NCI-H748 treated with DMSO at 0.1 percent for 48 hours (cell line): ENCODE results near the gene GRID2.

Experiments
- DNase-seq: peaks from one replicate; lab custom pipeline; 2025; lab: John Stamatoyannopoulos, UW

Gene GRID2

GRCh38 chr4:92714640-92715039, 410.9 kb downstream of the GRID2 start:
- DNase-seq, result no peak

- DNase-seq, result no peak
These were observed 429.5 kb downstream of the GRID2 start for GRCh38 chr4:92733231-92733630.

- DNase-seq, result no peak
These were observed 431.4 kb downstream of the GRID2 start for GRCh38 chr4:92735025-92735665.

GRCh38 chr4:92760433-92760832, 456.7 kb downstream of the GRID2 start:
- no peak for DNase-seq

GRCh38 chr4:92776080-92776479, 472.3 kb downstream of the GRID2 start:
- no peak for DNase-seq

GRCh38 chr4:92789741-92790140, 486.0 kb downstream of the GRID2 start:
- DNase-seq, result no peak

- DNase-seq, result no peak
These were observed 488.2 kb downstream of the GRID2 start for GRCh38 chr4:92791871-92792440.

GRCh38 chr4:92809381-92809780, 505.6 kb downstream of the GRID2 start:
- DNase-seq, result no peak

- DNase-seq, result no peak
These were observed 508.9 kb downstream of the GRID2 start for GRCh38 chr4:92812652-92813051.

- no peak for DNase-seq
These were observed 510.9 kb downstream of the GRID2 start for GRCh38 chr4:92814677-92815076.

- DNase-seq, result no peak
These were observed 521.5 kb downstream of the GRID2 start for GRCh38 chr4:92825256-92825655.

GRCh38 chr4:92825791-92826190, 522.0 kb downstream of the GRID2 start:
- DNase-seq, result no peak

- no peak for DNase-seq
These were observed 527.0 kb downstream of the GRID2 start for GRCh38 chr4:92830771-92831170.

- DNase-seq, result no peak
These were observed 537.1 kb downstream of the GRID2 start for GRCh38 chr4:92840880-92841279.

- no peak for DNase-seq
These were observed 540.0 kb downstream of the GRID2 start for GRCh38 chr4:92843784-92844183.

GRCh38 chr4:92847026-92847425, 543.3 kb downstream of the GRID2 start:
- no peak for DNase-seq

GRCh38 chr4:92862509-92862908, 558.7 kb downstream of the GRID2 start:
- DNase-seq, result no peak

GRCh38 chr4:92864096-92864495, 560.3 kb downstream of the GRID2 start:
- no peak for DNase-seq

GRCh38 chr4:92872604-92873003, 568.8 kb downstream of the GRID2 start:
- no peak for DNase-seq

GRCh38 chr4:92885632-92886031, 581.9 kb downstream of the GRID2 start:
- DNase-seq, result no peak

GRCh38 chr4:92952426-92952825, 648.7 kb downstream of the GRID2 start:
- DNase-seq, result no peak

- no peak for DNase-seq
These were observed 649.1 kb downstream of the GRID2 start for GRCh38 chr4:92952897-92953296.

GRCh38 chr4:92953462-92953861, 649.7 kb downstream of the GRID2 start:
- DNase-seq, result no peak

- no peak for DNase-seq
These were observed 658.1 kb downstream of the GRID2 start for GRCh38 chr4:92961881-92962280.
